ENCODE data around the gene MCHR1. TPM values are rescaled to one million over a fixed set of nuclear protein-coding genes. Genes with fewer than 3 reads are reported as not detected.

MCHR1 gene
- total and polyA plus RNA-seq, 9 of the 15 experiments (the other 6 are each of a cell fraction or from before 2014, with no cell fraction given): 0.03 to 0.50 TPM; not detected in 7

DNA sequence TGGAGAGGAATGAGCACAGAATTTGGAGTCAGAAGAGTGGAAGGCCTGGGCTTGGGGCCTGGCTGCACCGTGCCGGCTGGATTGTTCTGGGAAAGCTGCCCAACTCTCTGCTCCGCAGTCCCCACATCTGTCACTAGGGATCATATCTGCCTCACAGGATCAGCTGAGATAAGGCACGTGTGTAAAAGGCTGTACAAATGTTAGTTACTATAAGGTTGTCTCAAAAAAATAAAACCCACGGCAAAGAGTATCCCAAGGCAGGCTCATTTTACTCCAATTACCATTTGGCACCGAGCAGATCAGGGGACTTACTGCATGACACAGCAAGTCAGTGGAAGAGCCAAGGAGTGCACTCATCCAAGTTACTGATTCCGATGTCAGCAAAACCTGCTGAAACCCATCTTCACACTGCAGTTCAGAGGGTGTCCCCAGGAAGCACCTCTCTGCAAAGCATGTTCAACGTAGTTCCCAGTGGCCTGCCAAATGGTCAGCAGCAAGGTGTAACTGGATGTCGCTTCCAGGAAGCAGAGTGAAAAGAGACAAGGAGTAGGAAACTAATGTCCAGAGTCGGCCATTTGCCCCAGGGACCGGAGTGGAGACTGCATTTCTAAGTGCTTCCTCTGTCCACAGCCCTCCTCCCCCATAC, 24.6 kb upstream of the MCHR1 start (continued):
- no peak for TF ChIP-seq AFF4 (CRISPR knock-in tag; IDR thresholded peaks at IDR 0.05)
- TF ChIP-seq CBFA2T3 (IDR thresholded peaks at IDR 0.05): peak; percentile 45
- TF ChIP-seq HDGF (IDR thresholded peaks at IDR 0.05): no peak
- TF ChIP-seq ID3 (CRISPR knock-in tag; IDR thresholded peaks at IDR 0.05): no peak
- TF ChIP-seq ID3 (tag; IDR thresholded peaks at IDR 0.05): no peak
- TF ChIP-seq HLTF (IDR thresholded peaks at IDR 0.05): no peak
- no peak for TF ChIP-seq MCM2 (IDR thresholded peaks at IDR 0.05; ENCODE audit: low read depth)
- peak; percentile 25; the same call in 1 of the 2 replicates for TF ChIP-seq ZFX (CRISPR knock-in tag; IDR thresholded peaks at IDR 0.05)
- 0 out of 6 replicates have a peak, but pooled peaks of 1 of the 3 experiments have one; percentile 27 for TF ChIP-seq ZBTB11 (CRISPR knock-in tag; IDR thresholded peaks at IDR 0.05)
- peak; percentile 37; the same call in 1 of the 2 replicates for TF ChIP-seq GATAD2A (IDR thresholded peaks at IDR 0.05)

Data from K562 (cell line).